Regular cardiac myocyte (primary cell): ENCODE results near the gene TINAG. TPM values are rescaled to one million over a fixed set of nuclear protein-coding genes. Genes with fewer than 3 reads are reported as not detected.

Experiments used
- total RNA-seq: library from RNA; depleted of rRNA; stranded (reverse); fragments of >200 nt; gene quantifications from 2 replicates; pipeline ENCODE4 v1.2.3, GENCODE V29; 2014

Gene TINAG, protein sequence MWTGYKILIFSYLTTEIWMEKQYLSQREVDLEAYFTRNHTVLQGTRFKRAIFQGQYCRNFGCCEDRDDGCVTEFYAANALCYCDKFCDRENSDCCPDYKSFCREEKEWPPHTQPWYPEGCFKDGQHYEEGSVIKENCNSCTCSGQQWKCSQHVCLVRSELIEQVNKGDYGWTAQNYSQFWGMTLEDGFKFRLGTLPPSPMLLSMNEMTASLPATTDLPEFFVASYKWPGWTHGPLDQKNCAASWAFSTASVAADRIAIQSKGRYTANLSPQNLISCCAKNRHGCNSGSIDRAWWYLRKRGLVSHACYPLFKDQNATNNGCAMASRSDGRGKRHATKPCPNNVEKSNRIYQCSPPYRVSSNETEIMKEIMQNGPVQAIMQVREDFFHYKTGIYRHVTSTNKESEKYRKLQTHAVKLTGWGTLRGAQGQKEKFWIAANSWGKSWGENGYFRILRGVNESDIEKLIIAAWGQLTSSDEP
- total RNA-seq, result not detected in 2 replicates

DNA sequence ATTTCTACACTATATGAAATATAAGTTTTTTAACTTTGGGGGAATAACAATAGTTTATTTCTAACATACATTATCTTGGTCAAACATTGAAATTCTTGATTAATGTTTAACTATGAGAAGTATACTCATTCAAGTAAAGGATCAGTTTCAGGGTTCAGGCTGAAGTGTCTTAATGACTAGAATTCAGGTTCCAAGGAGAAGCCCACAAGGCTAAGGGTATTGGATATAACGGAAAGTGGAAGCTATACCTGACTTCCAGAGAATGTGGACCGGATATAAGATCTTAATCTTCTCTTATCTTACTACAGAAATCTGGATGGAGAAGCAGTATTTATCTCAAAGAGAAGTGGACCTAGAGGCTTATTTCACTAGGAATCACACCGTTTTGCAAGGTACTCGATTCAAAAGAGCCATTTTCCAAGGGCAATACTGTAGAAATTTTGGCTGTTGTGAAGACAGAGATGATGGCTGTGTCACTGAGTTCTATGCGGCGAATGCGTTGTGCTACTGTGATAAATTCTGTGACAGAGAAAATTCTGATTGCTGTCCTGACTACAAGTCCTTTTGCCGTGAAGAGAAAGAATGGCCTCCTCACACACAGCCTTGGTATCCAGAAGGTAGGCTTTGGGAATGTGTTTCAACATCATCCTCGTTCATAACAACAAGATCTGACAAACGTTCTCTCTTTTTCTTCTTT lies at the start of gene TINAG:
TINAG (plus strand) TSS at position 153 of the 697 bp plus-strand sequence; CDS start at position 263, 110 bp downstream.

Other genes with a start within 250 kb of the TINAG start
- not detected in 2 replicates for gene MLIP, start 197.0 kb upstream of the TINAG start, total RNA-seq